Testis (tissue), 2 donors: ENCODE data around the gene ZNF688.

Source experiments
- CTCF ChIP-seq, 3 experiments: fragments of 450-650 bp in 2 of 3; fragments of 200-600 bp in 1 of 3; sonication (generic) in 1 of 3; IDR thresholded peaks; one replicate each; pipeline ENCODE4 v1.5.1; 2016 to 2019; ENCODE audit warnings: antibody characterized with exemption in 3 of 3, mild to moderate bottlenecking in 2 of 3, moderate library complexity in 1 of 3
- POLR2A ChIP-seq: fragments of 450-650 bp; IDR thresholded peaks from one replicate; pipeline ENCODE4 v1.6.1; 2017; ENCODE audit warnings: antibody characterized with exemption, mild to moderate bottlenecking, moderate library complexity

- TF ChIP-seq CTCF (IDR thresholded peaks at IDR 0.05): peak in 1 of 3 experiments; percentile 28
- TF ChIP-seq POLR2A: no peak
These were observed at the start of gene ZNF688 for GRCh38 chr16:30571445-30572322.
